ENCODE data around the gene LYST. TPM values are rescaled to one million over a fixed set of nuclear protein-coding genes. Genes with fewer than 3 reads are reported as not detected.
A peak's percentile ranks its signal among the peaks of the same experiment; 100 is the strongest.

The LYST gene
- total and polyA plus RNA-seq, 10 donors: 9.0 to 169 (median 98.1) TPM

DNA sequence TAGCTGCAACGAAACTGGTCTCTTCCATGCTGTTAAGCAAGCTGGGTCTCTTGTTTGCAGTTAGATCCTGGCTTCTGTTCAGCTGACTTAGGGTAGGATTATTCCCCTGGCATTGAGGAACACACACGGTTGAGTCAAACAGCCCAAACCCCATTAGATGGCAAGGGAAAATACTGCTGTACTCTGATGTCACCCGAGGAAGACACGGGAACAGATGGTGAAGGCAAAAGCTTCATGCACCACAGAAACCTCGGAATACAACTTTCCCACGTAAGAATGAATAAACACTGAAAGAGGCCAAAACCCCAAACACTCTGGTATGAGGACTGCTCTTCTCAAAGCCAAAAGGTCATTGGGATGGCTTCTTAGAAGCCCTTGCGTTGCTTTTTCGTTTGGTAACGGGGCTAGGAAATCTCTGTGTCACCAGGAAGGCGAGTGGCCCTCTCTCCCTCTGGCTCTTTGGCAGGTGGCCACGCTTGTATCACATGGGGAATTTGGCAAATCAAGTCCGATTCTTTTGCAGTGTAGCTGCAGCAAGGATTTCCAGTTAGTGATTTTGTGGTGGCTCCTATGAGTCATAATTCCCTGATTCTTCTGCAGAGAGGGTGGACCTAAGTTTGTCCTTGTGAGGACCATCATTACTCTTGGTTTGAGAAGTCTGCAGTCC lies 16.7 kb upstream of the LYST start:
- DNase-seq: no peak
- Histone ChIP-seq H3K27ac (peak overlapping the region in 7 of 8 donors; percentile 3 to 67 (median 52)), H3K4me3 (peak overlapping the region in 1 of 8 donors; percentile 27), H3K27me3 (replicated peaks in 1 of 7) (no peaks in the 10 kb centered on the region), H3K4me1 (peaks cover 15 to 90% (median 44%) of the 10 kb centered on the region in 6 donors), H3K9me3 (no peaks in the 10 kb centered on the region), H3K36me3 (no peaks in the 10 kb centered on the region)
- TF ChIP-seq POLR2AphosphoS5 (IDR thresholded peaks at IDR 0.05) (peak in 1 of 3 donors; percentile 61), POLR2A (IDR thresholded peaks at IDR 0.05) (no peak)
- intact Hi-C loops (cut with DNase I; ENCODE audit: low total_unique reads): loop anchor here (10.0 kb wide), 1 partner anchor 51 kb away; no protein-coding TSS in a partner anchor
- WGBS, 5 donors: 46 to 62% (median 47%) methylated on average over 12 of the region's 12 CpGs

DNA sequence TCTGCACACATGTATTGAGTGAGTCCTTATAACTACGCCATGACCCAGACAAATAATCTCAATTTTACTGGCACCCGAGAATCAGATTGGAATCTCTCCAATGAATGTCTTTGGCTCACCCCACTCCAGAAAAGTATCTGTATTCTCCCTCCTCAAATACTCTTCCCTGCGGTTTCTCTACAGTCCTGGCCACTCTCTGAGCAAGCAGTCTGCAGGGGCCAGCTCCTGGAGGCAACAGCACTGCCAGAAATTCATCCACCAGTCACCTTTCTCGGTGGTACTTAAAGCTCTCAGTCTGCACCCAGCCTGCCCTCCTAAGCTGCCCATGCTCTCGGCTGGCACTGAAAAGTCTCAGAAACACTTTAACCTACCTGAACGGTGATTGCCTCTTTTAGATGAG lies 16.1 kb upstream of the LYST start:
- H3K4me1 ChIP-seq: peaks cover 15 to 90% (median 49%) of the 10 kb centered on the region in 6 donors
- H3K27ac ChIP-seq: peak overlapping the region in 7 of 8 donors; percentile 3 to 67 (median 52)
- 71 to 88% (median 82%) methylated on average over 6 of the region's 6 CpGs for WGBS, 5 donors
- no peak for DNase-seq
- H3K27me3 ChIP-seq (replicated peaks in 1 of 7): no peaks in the 10 kb centered on the region
- H3K36me3 ChIP-seq: no peaks in the 10 kb centered on the region
- TF ChIP-seq CTCF (IDR thresholded peaks at IDR 0.05 in 8 of 11, conservative IDR thresholded peaks at IDR 0.05 in 3 of 11) (no peak), POLR2AphosphoS5 (IDR thresholded peaks at IDR 0.05) (no peak), POLR2A (IDR thresholded peaks at IDR 0.05) (no peak)
- H3K9me3 ChIP-seq: no peaks in the 10 kb centered on the region
- peak overlapping the region in 1 of 8 donors; percentile 27 for H3K4me3 ChIP-seq
- intact Hi-C loops (cut with DNase I; ENCODE audit: low total_unique reads): loop anchor here (10.0 kb wide), 1 partner anchor 52 kb away; no protein-coding TSS in a partner anchor

DNA sequence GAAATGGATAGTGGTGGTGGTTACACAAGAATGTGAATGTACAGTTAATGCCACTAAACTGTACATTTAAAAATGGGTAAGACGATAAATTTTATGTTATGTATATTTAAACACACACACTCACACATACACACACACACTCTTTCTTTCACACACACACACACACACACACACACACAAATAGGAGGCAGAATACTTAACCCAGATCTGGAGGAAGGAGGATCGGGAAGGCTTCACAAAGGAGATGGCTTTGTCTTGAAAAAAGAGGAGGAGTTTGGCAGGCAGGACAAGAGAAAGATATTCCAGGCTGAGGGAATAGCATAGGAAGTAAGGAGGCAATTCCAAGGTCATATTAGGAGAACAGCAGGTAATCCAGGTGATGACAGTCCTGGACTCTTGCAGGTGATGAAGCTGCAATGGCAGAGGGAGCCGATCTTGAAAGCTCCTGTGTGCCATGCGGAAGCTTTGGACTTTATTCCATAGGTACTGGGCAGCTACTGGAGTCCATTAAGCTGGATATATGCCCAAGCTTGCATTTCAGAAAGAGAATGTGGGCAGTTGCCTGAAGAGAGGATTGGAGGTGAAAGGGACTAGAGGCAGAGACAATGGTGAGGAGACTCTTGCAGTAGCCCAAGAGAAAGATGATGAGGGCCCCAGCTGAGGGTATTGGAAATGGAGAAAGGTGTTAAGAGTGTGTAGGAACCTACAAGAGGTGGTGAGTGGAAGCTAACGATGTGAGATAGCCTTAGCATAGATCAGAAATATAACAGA lies 15.4 kb upstream of the LYST start:
- H3K27ac ChIP-seq: peak overlapping the region in 4 of 8 donors; percentile 41 to 64 (median 56)
- no peak overlapping the region for H3K4me3 ChIP-seq
- no peaks in the 10 kb centered on the region for H3K9me3 ChIP-seq
- TF ChIP-seq POLR2AphosphoS5 (IDR thresholded peaks at IDR 0.05): no peak
- TF ChIP-seq POLR2A (IDR thresholded peaks at IDR 0.05): no peak
- TF ChIP-seq CTCF (IDR thresholded peaks at IDR 0.05 in 8 of 11, conservative IDR thresholded peaks at IDR 0.05 in 3 of 11): no peak
- H3K4me1 ChIP-seq: peaks cover 15 to 88% (median 48%) of the 10 kb centered on the region in 6 donors
- no peaks in the 10 kb centered on the region for H3K36me3 ChIP-seq
- WGBS, 5 donors: 90 to 93% (median 91%) methylated on average over 5 of the region's 5 CpGs
- no peaks in the 10 kb centered on the region for H3K27me3 ChIP-seq (replicated peaks in 1 of 7)
- intact Hi-C loops (cut with DNase I; ENCODE audit: low total_unique reads): loop anchor here (10.0 kb wide), 1 partner anchor 53 kb away; no protein-coding TSS in a partner anchor
- no peak for DNase-seq

DNA sequence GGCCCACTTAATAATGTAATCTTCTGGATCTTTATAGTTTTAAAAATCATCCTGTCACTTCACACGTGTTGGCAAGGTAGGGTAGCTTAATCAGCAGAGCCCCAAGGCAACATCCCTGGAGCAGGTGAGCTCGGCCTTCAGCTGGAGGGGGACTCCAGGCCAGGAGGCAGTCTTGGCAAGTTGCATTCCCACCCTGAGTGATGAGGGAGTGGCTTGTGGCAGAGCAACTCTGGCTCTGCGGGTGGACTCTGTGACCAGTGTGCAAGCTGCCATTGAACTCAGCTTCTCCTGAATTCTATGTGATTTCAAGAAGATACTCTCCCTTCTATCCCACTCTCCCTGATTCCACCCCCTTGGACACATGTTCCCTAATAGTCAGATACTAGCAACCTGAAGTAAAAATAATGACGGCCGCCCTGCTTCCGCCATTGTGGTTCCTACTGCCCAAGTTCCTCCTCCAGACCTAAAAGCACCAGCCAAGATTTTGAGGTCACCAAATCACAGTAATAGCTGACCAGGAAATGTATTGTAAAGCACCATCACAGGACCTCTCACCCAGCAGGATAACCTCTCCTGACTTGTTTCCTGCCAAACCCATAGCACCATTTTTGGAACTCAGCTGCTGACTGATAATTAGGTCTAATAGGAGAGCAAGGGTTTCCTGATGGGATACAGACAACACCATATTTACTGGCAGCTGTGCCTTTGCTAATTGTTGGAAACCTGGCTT lies 11.5 kb upstream of the LYST start:
- peak; percentile 78 for DNase-seq
- 52 to 61% (median 57%) methylated on average over 6 of the region's 6 CpGs for WGBS, 5 donors

More for the DNA sequence above, 11.5 kb upstream of the LYST start:
- Histone ChIP-seq H3K36me3 (no peaks in the 10 kb centered on the region), H3K4me1 (peaks cover 10 to 97% (median 69%) of the 10 kb centered on the region in 6 donors), H3K4me3 (no peak overlapping the region), H3K27me3 (replicated peaks in 1 of 7) (no peaks in the 10 kb centered on the region), H3K9me3 (no peaks in the 10 kb centered on the region), H3K27ac (peak overlapping the region in 7 of 8 donors; percentile 82 to 93 (median 89))
- no peak for TF ChIP-seq CTCF (IDR thresholded peaks at IDR 0.05 in 8 of 11, conservative IDR thresholded peaks at IDR 0.05 in 3 of 11)
- no peak for TF ChIP-seq POLR2A (IDR thresholded peaks at IDR 0.05)
- peak in 1 of 3 donors; percentile 81 for TF ChIP-seq POLR2AphosphoS5 (IDR thresholded peaks at IDR 0.05)
- intact Hi-C loops (cut with DNase I; ENCODE audit: low total_unique reads): no loop called here

Measured in spleen (tissue), 11 donors.